Measurements from ENCODE around the gene FFAR1.

Gene FFAR1

DNA sequence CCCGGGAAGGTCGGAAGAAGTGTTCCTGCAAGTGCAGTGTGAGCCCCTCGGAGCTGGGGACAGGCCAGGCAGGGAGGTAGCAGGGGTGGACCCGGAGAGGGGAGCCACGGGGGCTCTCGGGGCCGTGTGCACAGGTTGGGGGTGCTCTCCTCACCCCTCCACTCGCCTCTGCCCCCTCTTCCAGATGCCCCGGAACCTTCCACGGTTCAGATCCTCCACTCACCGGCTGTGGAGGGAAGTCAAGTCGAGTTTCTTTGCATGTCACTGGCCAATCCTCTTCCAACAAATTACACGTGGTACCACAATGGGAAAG lies 9.8 kb upstream of the FFAR1 start:
- no peaks in the 10 kb centered on the region for H3K79me2 ChIP-seq (ENCODE audit: control insufficient read depth, insufficient read depth, low read length)
- DNase-seq = no peak
- H3K4me3 ChIP-seq (ENCODE audit: low read length) = no peak overlapping the region
- no peak overlapping the region for H3K9ac ChIP-seq (ENCODE audit: low read length)
- no peak overlapping the region for H4K8ac ChIP-seq (ENCODE audit: low read depth, low read length)
- H3K23ac ChIP-seq (ENCODE audit: low read length) = no peak overlapping the region
- no peak overlapping the region for H3K27ac ChIP-seq (ENCODE audit: low read depth, low read length)
- no peaks in the 10 kb centered on the region for H3K27me3 ChIP-seq (ENCODE audit: insufficient read depth, low read length, poor library complexity)
- H3K4me1 ChIP-seq (ENCODE audit: control insufficient read depth, low read depth, low read length) = no peaks in the 10 kb centered on the region
- H3K18ac ChIP-seq (ENCODE audit: low read length) = no peak overlapping the region
- WGBS (ENCODE audit: extremely low coverage, insufficient coverage, low lambda C conversion rate) = no CpG with 5 or more reads among the region's 13 CpGs
- no peak overlapping the region for H2BK5ac ChIP-seq (ENCODE audit: low read length)
- no peak overlapping the region for H2BK120ac ChIP-seq (ENCODE audit: low read depth, low read length)
- H3K4me2 ChIP-seq (ENCODE audit: low read length) = no peak overlapping the region
- no peaks in the 10 kb centered on the region for H3K79me1 ChIP-seq (ENCODE audit: low read length)
- H2AK5ac ChIP-seq (ENCODE audit: low read length) = no peak overlapping the region
- H3K36me3 ChIP-seq (ENCODE audit: control insufficient read depth, insufficient read depth, low read length) = no peaks in the 10 kb centered on the region
- H3K4ac ChIP-seq (ENCODE audit: low read depth, low read length) = no peak overlapping the region
- no peak overlapping the region for H4K5ac ChIP-seq (ENCODE audit: low read length)
- no peak overlapping the region for H2BK15ac ChIP-seq (replicated peaks; ENCODE audit: low read depth)
- no peak overlapping the region for H3K56ac ChIP-seq (ENCODE audit: low read length)

DNA sequence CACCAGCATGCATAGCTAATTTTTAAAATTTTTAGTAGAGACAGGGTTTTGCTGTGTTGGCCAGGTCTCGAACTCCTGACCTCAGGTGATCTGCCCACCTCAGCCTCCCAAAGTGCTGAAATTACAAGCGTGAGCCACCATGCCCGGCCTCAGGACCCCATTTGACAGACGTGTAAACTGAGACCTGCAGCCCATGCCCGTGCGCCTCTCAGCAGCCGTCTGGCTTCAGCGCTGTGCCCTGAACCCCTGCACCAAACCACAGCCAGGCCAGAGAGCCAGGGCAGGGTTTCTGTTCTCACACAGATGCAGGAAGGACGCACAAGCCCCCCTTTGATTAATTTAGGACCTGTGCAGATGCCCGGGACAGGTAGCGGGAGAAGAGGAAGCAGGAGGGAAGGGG lies 7.3 kb upstream of the FFAR1 start:
- no peaks in the 10 kb centered on the region for H3K79me2 ChIP-seq (ENCODE audit: control insufficient read depth, insufficient read depth, low read length)
- no peak overlapping the region for H3K9ac ChIP-seq (ENCODE audit: low read length)
- no peak overlapping the region for H3K4me3 ChIP-seq (ENCODE audit: low read length)
- no peak overlapping the region for H3K27ac ChIP-seq (ENCODE audit: low read depth, low read length)
- no peak overlapping the region for H2BK5ac ChIP-seq (ENCODE audit: low read length)
- H4K5ac ChIP-seq (ENCODE audit: low read length) = no peak overlapping the region
- H3K79me1 ChIP-seq (ENCODE audit: low read length) = no peaks in the 10 kb centered on the region
- no peak overlapping the region for H2BK120ac ChIP-seq (ENCODE audit: low read depth, low read length)
- H3K23ac ChIP-seq (ENCODE audit: low read length) = no peak overlapping the region
- H3K4ac ChIP-seq (ENCODE audit: low read depth, low read length) = no peak overlapping the region
- H3K56ac ChIP-seq (ENCODE audit: low read length) = no peak overlapping the region
- H2BK15ac ChIP-seq (replicated peaks; ENCODE audit: low read depth) = no peak overlapping the region
- no peak overlapping the region for H3K4me2 ChIP-seq (ENCODE audit: low read length)
- no peak overlapping the region for H4K8ac ChIP-seq (ENCODE audit: low read depth, low read length)
- H3K27me3 ChIP-seq (ENCODE audit: insufficient read depth, low read length, poor library complexity) = no peaks in the 10 kb centered on the region
- no CpG with 5 or more reads among the region's 11 CpGs for WGBS (ENCODE audit: extremely low coverage, insufficient coverage, low lambda C conversion rate)
- DNase-seq = no peak
- H3K18ac ChIP-seq (ENCODE audit: low read length) = no peak overlapping the region
- H3K4me1 ChIP-seq (ENCODE audit: control insufficient read depth, low read depth, low read length) = no peaks in the 10 kb centered on the region
- no peak overlapping the region for H2AK5ac ChIP-seq (ENCODE audit: low read length)
- H3K36me3 ChIP-seq (ENCODE audit: control insufficient read depth, insufficient read depth, low read length) = no peaks in the 10 kb centered on the region

DNA sequence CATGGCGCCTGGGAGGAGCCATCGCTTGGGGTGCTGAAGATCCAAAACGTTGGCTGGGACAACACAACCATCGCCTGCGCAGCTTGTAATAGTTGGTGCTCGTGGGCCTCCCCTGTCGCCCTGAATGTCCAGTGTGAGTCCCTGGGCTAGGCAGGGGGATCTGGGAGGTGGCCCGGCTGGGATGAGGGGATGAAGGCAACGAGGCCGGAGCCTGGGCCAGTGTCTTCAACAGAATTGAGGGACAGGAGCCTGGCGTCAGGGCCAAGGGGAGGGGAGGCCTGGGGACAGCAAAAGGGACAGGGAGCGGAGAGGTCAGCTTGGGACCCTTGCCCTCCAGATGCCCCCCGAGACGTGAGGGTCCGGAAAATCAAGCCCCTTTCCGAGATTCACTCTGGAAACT lies 6.7 kb upstream of the FFAR1 start:
- Histone ChIP-seq H3K23ac (ENCODE audit: low read length) (no peak overlapping the region), H2BK5ac (ENCODE audit: low read length) (no peak overlapping the region), H3K18ac (ENCODE audit: low read length) (no peak overlapping the region), H3K56ac (ENCODE audit: low read length) (no peak overlapping the region), H4K5ac (ENCODE audit: low read length) (no peak overlapping the region), H3K36me3 (ENCODE audit: control insufficient read depth, insufficient read depth, low read length) (no peaks in the 10 kb centered on the region), H3K27ac (ENCODE audit: low read depth, low read length) (no peak overlapping the region), H3K79me1 (ENCODE audit: low read length) (no peaks in the 10 kb centered on the region), H4K8ac (ENCODE audit: low read depth, low read length) (no peak overlapping the region), H3K4me1 (ENCODE audit: control insufficient read depth, low read depth, low read length) (no peaks in the 10 kb centered on the region), H3K4me2 (ENCODE audit: low read length) (no peak overlapping the region), H3K4ac (ENCODE audit: low read depth, low read length) (no peak overlapping the region), H3K79me2 (ENCODE audit: control insufficient read depth, insufficient read depth, low read length) (no peaks in the 10 kb centered on the region), H3K4me3 (ENCODE audit: low read length) (no peak overlapping the region), H2BK120ac (ENCODE audit: low read depth, low read length) (no peak overlapping the region), H2BK15ac (replicated peaks; ENCODE audit: low read depth) (no peak overlapping the region), H2AK5ac (ENCODE audit: low read length) (no peak overlapping the region), H3K27me3 (ENCODE audit: insufficient read depth, low read length, poor library complexity) (no peaks in the 10 kb centered on the region), H3K9ac (ENCODE audit: low read length) (no peak overlapping the region)
- DNase-seq = no peak
- WGBS (ENCODE audit: extremely low coverage, insufficient coverage, low lambda C conversion rate) = no CpG with 5 or more reads among the region's 16 CpGs

DNA sequence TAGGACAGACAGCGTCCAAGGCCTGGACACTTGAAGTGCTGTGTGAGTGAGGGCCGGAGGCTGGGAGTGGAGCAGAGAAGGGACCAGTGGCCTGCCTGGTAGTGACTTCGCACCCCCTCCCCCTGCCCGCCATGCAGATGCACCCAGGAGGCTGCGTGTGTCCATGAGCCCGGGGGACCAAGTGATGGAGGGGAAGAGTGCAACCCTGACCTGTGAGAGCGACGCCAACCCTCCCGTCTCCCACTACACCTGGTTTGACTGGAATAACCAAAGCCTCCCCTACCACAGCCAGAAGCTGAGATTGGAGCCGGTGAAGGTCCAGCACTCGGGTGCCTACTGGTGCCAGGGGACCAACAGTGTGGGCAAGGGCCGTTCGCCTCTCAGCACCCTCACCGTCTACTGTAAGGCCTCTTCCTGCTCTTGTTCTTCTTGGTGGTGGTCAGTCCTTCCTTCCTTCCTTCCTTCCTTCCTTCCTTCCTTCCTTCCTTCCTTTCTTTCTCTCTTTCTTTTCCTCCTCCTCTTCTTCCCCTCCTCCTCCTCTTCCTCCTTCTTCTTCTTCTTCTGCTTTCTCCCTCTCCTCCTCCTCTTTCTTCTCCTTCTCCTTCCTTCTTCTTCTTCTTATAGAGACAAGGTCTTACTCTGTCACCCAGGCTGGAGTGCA lies 6.0 kb upstream of the FFAR1 start:
- Histone ChIP-seq H2BK15ac (replicated peaks; ENCODE audit: low read depth) (no peak overlapping the region), H4K5ac (ENCODE audit: low read length) (no peak overlapping the region), H2BK5ac (ENCODE audit: low read length) (no peak overlapping the region), H2BK120ac (ENCODE audit: low read depth, low read length) (no peak overlapping the region), H4K8ac (ENCODE audit: low read depth, low read length) (no peak overlapping the region), H3K27me3 (ENCODE audit: insufficient read depth, low read length, poor library complexity) (no peaks in the 10 kb centered on the region), H3K9ac (ENCODE audit: low read length) (no peak overlapping the region), H3K27ac (ENCODE audit: low read depth, low read length) (no peak overlapping the region), H3K4me1 (ENCODE audit: control insufficient read depth, low read depth, low read length) (no peaks in the 10 kb centered on the region), H3K79me2 (ENCODE audit: control insufficient read depth, insufficient read depth, low read length) (no peaks in the 10 kb centered on the region), H3K23ac (ENCODE audit: low read length) (no peak overlapping the region), H3K79me1 (ENCODE audit: low read length) (no peaks in the 10 kb centered on the region), H3K56ac (ENCODE audit: low read length) (no peak overlapping the region), H3K18ac (ENCODE audit: low read length) (no peak overlapping the region), H3K4me2 (ENCODE audit: low read length) (no peak overlapping the region), H2AK5ac (ENCODE audit: low read length) (no peak overlapping the region), H3K36me3 (ENCODE audit: control insufficient read depth, insufficient read depth, low read length) (no peaks in the 10 kb centered on the region), H3K4me3 (ENCODE audit: low read length) (no peak overlapping the region), H3K4ac (ENCODE audit: low read depth, low read length) (no peak overlapping the region)
- WGBS (ENCODE audit: extremely low coverage, insufficient coverage, low lambda C conversion rate) = no CpG with 5 or more reads among the region's 14 CpGs
- no peak for DNase-seq

DNA sequence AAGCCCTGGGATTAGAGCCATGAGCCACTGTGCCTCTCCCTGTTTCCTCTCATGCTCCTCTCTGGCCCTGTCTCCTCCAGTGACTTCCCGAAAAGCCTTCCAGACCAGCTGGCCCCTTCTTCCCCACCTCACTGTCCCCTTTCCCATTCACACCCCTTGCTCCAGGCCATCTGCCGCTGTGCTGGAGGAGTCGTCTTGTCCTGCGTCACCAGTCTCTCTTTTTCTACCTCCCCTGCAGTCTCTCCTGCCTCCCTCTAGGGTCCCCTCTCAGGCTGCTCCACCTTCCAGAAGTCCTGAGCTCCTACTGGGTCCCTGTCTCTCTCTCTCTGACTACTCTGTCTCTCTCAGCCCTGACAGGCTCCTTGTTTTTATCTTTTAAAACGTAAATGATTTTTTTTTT lies 5.3 kb upstream of the FFAR1 start:
- no peak overlapping the region for H4K8ac ChIP-seq (ENCODE audit: low read depth, low read length)
- WGBS (ENCODE audit: extremely low coverage, insufficient coverage, low lambda C conversion rate) = no CpG with 5 or more reads among the region's 5 CpGs
- no peak overlapping the region for H3K4ac ChIP-seq (ENCODE audit: low read depth, low read length)
- no peak overlapping the region for H3K4me3 ChIP-seq (ENCODE audit: low read length)
- no peak overlapping the region for H2BK5ac ChIP-seq (ENCODE audit: low read length)
- H3K79me2 ChIP-seq (ENCODE audit: control insufficient read depth, insufficient read depth, low read length) = no peaks in the 10 kb centered on the region
- no peak overlapping the region for H2BK120ac ChIP-seq (ENCODE audit: low read depth, low read length)
- no peaks in the 10 kb centered on the region for H3K27me3 ChIP-seq (ENCODE audit: insufficient read depth, low read length, poor library complexity)
- H3K79me1 ChIP-seq (ENCODE audit: low read length) = no peaks in the 10 kb centered on the region
- H2BK15ac ChIP-seq (replicated peaks; ENCODE audit: low read depth) = no peak overlapping the region
- no peak overlapping the region for H3K23ac ChIP-seq (ENCODE audit: low read length)
- no peak overlapping the region for H3K27ac ChIP-seq (ENCODE audit: low read depth, low read length)
- no peak overlapping the region for H3K4me2 ChIP-seq (ENCODE audit: low read length)
- H3K4me1 ChIP-seq (ENCODE audit: control insufficient read depth, low read depth, low read length) = no peaks in the 10 kb centered on the region
- no peak overlapping the region for H3K18ac ChIP-seq (ENCODE audit: low read length)
- H2AK5ac ChIP-seq (ENCODE audit: low read length) = no peak overlapping the region
- no peak overlapping the region for H3K9ac ChIP-seq (ENCODE audit: low read length)
- DNase-seq = peak; percentile 53
- H3K36me3 ChIP-seq (ENCODE audit: control insufficient read depth, insufficient read depth, low read length) = no peaks in the 10 kb centered on the region
- no peak overlapping the region for H4K5ac ChIP-seq (ENCODE audit: low read length)
- H3K56ac ChIP-seq (ENCODE audit: low read length) = no peak overlapping the region

DNA sequence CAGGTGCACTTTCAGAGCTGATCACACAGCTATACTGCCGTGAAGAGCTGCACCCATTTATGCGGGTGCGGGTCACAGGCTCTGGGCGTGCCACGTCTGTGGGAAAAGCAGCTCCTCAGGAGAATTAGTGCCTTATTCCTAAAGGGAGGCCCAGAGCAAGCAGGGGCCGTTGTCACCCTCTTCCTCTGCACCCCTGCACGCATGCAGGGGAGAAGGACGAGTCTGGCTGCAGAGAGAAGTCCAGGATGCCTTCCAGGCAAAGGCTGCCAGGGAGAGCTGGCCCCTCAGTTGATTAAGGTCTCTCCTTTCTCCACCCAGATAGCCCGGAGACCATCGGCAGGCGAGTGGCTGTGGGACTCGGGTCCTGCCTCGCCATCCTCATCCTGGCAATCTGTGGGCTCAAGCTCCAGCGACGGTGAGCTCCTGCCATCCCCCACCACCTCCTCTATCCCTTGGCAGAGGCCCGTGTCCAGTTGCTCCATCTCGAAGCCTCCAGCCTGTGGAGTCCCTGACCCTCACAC lies 3.1 kb upstream of the FFAR1 start:
- H3K36me3 ChIP-seq (ENCODE audit: control insufficient read depth, insufficient read depth, low read length) = no peaks in the 10 kb centered on the region
- no peak for DNase-seq
- H2BK120ac ChIP-seq (ENCODE audit: low read depth, low read length) = no peak overlapping the region
- H3K18ac ChIP-seq (ENCODE audit: low read length) = no peak overlapping the region
- no peak overlapping the region for H4K5ac ChIP-seq (ENCODE audit: low read length)
- H4K8ac ChIP-seq (ENCODE audit: low read depth, low read length) = no peak overlapping the region
- no peaks in the 10 kb centered on the region for H3K79me2 ChIP-seq (ENCODE audit: control insufficient read depth, insufficient read depth, low read length)
- H3K27me3 ChIP-seq (ENCODE audit: insufficient read depth, low read length, poor library complexity) = no peaks in the 10 kb centered on the region
- whole genome bisulfite sequencing (ENCODE audit: extremely low coverage, insufficient coverage, low lambda C conversion rate) = no CpG with 5 or more reads among the region's 17 CpGs
- no peak overlapping the region for H3K56ac ChIP-seq (ENCODE audit: low read length)
- H3K4me1 ChIP-seq (ENCODE audit: control insufficient read depth, low read depth, low read length) = no peaks in the 10 kb centered on the region
- H3K4me3 ChIP-seq (ENCODE audit: low read length) = no peak overlapping the region
- H2BK5ac ChIP-seq (ENCODE audit: low read length) = no peak overlapping the region
- no peak overlapping the region for H3K9ac ChIP-seq (ENCODE audit: low read length)
- no peak overlapping the region for H3K4ac ChIP-seq (ENCODE audit: low read depth, low read length)
- no peak overlapping the region for H2BK15ac ChIP-seq (replicated peaks; ENCODE audit: low read depth)
- H3K4me2 ChIP-seq (ENCODE audit: low read length) = no peak overlapping the region
- no peak overlapping the region for H2AK5ac ChIP-seq (ENCODE audit: low read length)
- no peak overlapping the region for H3K23ac ChIP-seq (ENCODE audit: low read length)
- H3K79me1 ChIP-seq (ENCODE audit: low read length) = no peaks in the 10 kb centered on the region
- no peak overlapping the region for H3K27ac ChIP-seq (ENCODE audit: low read depth, low read length)

All from mesendoderm (in vitro differentiated cells).